ENCODE measurements around the gene SIAH3. TPM values are rescaled to one million over a fixed set of nuclear protein-coding genes. Genes with fewer than 3 reads are reported as not detected.

SIAH3 gene
- total and polyA plus RNA-seq, 4 donors: under 0.01 TPM; not detected in 3

GRCh38 chr13:45781553-45782326, 69.8 kb downstream of the SIAH3 start:
- H3K9ac ChIP-seq (ENCODE audit: low read depth in 1 of 2, low read length in 2 of 2): no peak overlapping the region
- TF ChIP-seq, protein P1, sequence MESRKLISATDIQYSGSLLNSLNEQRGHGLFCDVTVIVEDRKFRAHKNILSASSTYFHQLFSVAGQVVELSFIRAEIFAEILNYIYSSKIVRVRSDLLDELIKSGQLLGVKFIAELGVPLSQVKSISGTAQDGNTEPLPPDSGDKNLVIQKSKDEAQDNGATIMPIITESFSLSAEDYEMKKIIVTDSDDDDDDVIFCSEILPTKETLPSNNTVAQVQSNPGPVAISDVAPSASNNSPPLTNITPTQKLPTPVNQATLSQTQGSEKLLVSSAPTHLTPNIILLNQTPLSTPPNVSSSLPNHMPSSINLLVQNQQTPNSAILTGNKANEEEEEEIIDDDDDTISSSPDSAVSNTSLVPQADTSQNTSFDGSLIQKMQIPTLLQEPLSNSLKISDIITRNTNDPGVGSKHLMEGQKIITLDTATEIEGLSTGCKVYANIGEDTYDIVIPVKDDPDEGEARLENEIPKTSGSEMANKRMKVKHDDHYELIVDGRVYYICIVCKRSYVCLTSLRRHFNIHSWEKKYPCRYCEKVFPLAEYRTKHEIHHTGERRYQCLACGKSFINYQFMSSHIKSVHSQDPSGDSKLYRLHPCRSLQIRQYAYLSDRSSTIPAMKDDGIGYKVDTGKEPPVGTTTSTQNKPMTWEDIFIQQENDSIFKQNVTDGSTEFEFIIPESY (IDR thresholded peaks at IDR 0.05): no peak
- TF ChIP-seq RXRA (IDR thresholded peaks at IDR 0.05) (no peak), CTCF (IDR thresholded peaks at IDR 0.05; ENCODE audit: low read depth, low read length, missing input control) (no peak), HNF4A (conservative IDR thresholded peaks at IDR 0.05) (no peak), YY1 (IDR thresholded peaks at IDR 0.05) (no peak), RAD21 (IDR thresholded peaks at IDR 0.05) (no peak)
- TF ChIP-seq, protein P2, sequence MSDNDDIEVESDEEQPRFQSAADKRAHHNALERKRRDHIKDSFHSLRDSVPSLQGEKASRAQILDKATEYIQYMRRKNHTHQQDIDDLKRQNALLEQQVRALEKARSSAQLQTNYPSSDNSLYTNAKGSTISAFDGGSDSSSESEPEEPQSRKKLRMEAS (IDR thresholded peaks at IDR 0.05): no peak
- no peaks in the 10 kb centered on the region for H3K36me3 ChIP-seq (ENCODE audit: control insufficient read depth in 4 of 4, insufficient read depth in 3 of 4, low read depth in 1 of 4, low read length in 3 of 4)
- 66% methylated on average over 14 of the region's 14 CpGs for WGBS
- no peak overlapping the region for H3K27ac ChIP-seq (ENCODE audit: low read depth in 1 of 2, low read length in 2 of 2)
- H3K4me3 ChIP-seq (ENCODE audit: low read depth in 1 of 3, low read length in 3 of 3): no peak overlapping the region
- no peaks in the 10 kb centered on the region for H3K4me1 ChIP-seq (ENCODE audit: control insufficient read depth in 4 of 4, insufficient read depth in 4 of 4, low read length in 3 of 4)
- DNase-seq (ENCODE audit: low spot score): no peak
- H3K9me3 ChIP-seq (ENCODE audit: control insufficient read depth in 4 of 4, low read length in 3 of 4): no peaks in the 10 kb centered on the region
- H3K27me3 ChIP-seq (ENCODE audit: control insufficient read depth in 4 of 4, insufficient read depth in 4 of 4, low read length in 3 of 4): no peaks in the 10 kb centered on the region

- no peaks in the 10 kb centered on the region for H3K4me1 ChIP-seq (ENCODE audit: control insufficient read depth in 4 of 4, insufficient read depth in 4 of 4, low read length in 3 of 4)
- DNase-seq (ENCODE audit: low spot score): no peak
- WGBS: 89% methylated on average over 5 of the region's 5 CpGs
Observed at GRCh38 chr13:45779901-45780300, 71.7 kb downstream of the SIAH3 start.

More at GRCh38 chr13:45779901-45780300, 71.7 kb downstream of the SIAH3 start:
- no peak overlapping the region for H3K4me3 ChIP-seq (ENCODE audit: low read depth in 1 of 3, low read length in 3 of 3)
- no peak overlapping the region for H3K27ac ChIP-seq (ENCODE audit: low read depth in 1 of 2, low read length in 2 of 2)
- no peak overlapping the region for H3K9ac ChIP-seq (ENCODE audit: low read depth in 1 of 2, low read length in 2 of 2)
- no peaks in the 10 kb centered on the region for H3K27me3 ChIP-seq (ENCODE audit: control insufficient read depth in 4 of 4, insufficient read depth in 4 of 4, low read length in 3 of 4)
- H3K36me3 ChIP-seq (ENCODE audit: control insufficient read depth in 4 of 4, insufficient read depth in 3 of 4, low read depth in 1 of 4, low read length in 3 of 4): no peaks in the 10 kb centered on the region
- H3K9me3 ChIP-seq (ENCODE audit: control insufficient read depth in 4 of 4, low read length in 3 of 4): no peaks in the 10 kb centered on the region
- TF ChIP-seq HNF4A (conservative IDR thresholded peaks at IDR 0.05) (no peak), GABPA (IDR thresholded peaks at IDR 0.05 in 1 of 2, conservative IDR thresholded peaks at IDR 0.05 in 1 of 2) (no peak), FOXA2 (IDR thresholded peaks at IDR 0.05) (no peak), RXRA (IDR thresholded peaks at IDR 0.05) (no peak), YY1 (IDR thresholded peaks at IDR 0.05) (no peak), EGR1 (IDR thresholded peaks at IDR 0.05; ENCODE audit: low read depth in 2 of 2) (no peak)
- TF ChIP-seq, protein P2 (IDR thresholded peaks at IDR 0.05): no peak
- TF ChIP-seq, protein P3, sequence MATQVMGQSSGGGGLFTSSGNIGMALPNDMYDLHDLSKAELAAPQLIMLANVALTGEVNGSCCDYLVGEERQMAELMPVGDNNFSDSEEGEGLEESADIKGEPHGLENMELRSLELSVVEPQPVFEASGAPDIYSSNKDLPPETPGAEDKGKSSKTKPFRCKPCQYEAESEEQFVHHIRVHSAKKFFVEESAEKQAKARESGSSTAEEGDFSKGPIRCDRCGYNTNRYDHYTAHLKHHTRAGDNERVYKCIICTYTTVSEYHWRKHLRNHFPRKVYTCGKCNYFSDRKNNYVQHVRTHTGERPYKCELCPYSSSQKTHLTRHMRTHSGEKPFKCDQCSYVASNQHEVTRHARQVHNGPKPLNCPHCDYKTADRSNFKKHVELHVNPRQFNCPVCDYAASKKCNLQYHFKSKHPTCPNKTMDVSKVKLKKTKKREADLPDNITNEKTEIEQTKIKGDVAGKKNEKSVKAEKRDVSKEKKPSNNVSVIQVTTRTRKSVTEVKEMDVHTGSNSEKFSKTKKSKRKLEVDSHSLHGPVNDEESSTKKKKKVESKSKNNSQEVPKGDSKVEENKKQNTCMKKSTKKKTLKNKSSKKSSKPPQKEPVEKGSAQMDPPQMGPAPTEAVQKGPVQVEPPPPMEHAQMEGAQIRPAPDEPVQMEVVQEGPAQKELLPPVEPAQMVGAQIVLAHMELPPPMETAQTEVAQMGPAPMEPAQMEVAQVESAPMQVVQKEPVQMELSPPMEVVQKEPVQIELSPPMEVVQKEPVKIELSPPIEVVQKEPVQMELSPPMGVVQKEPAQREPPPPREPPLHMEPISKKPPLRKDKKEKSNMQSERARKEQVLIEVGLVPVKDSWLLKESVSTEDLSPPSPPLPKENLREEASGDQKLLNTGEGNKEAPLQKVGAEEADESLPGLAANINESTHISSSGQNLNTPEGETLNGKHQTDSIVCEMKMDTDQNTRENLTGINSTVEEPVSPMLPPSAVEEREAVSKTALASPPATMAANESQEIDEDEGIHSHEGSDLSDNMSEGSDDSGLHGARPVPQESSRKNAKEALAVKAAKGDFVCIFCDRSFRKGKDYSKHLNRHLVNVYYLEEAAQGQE (IDR thresholded peaks at IDR 0.05): no peak
- TF ChIP-seq, protein P4, sequence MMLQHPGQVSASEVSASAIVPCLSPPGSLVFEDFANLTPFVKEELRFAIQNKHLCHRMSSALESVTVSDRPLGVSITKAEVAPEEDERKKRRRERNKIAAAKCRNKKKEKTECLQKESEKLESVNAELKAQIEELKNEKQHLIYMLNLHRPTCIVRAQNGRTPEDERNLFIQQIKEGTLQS (IDR thresholded peaks at IDR 0.05): no peak

Measured in liver (tissue), 9 donors.